RWPE1 (cell line): ENCODE results near the gene ACTR2.

Experiments used
- CTCF ChIA-PET: fragments of 350-600 bp; sonication (Branson Sonifier 250); formaldehyde crosslinking; extraction: SDS; loops from one replicate; lab custom pipeline; 2021; lab: Yijun Ruan, JAX
- POLR2A ChIA-PET: fragments of 400-600 bp; formaldehyde crosslinking; extraction: SDS; loops from one replicate; lab custom pipeline; 2020; ENCODE audit warnings: antibody characterized with exemption; ENCODE audit not compliant: low non-redundant PET; lab: Yijun Ruan, JAX
- DNase-seq: peaks from one replicate; pipeline ENCODE4 v3.0.0; 2012; ENCODE audit warnings: low spot score
- H3K27ac ChIP-seq: fragments of 450-650 bp; 2 replicates; pipeline ENCODE4 v1.5.1; 2017
- CTCF ChIP-seq: fragments of 450-650 bp; conservative IDR thresholded peaks from 2 replicates; pipeline ENCODE4 v1.5.1; 2017; ENCODE audit warnings: low read depth, mild to moderate bottlenecking

ACTR2 gene

GRCh38 chr2:65282477-65283053 lies 54.9 kb downstream of the ACTR2 start:
- H3K27ac ChIP-seq, result no peak overlapping the region
- no peak for DNase-seq
- POLR2A ChIA-PET, result no interaction called here
- no peak for TF ChIP-seq CTCF
- CTCF ChIA-PET, result interaction anchor here (0.6 kb wide), 1 partner anchor 104 kb away, joined by 3 read pairs; no protein-coding TSS in a partner anchor

- no peak overlapping the region for H3K27ac ChIP-seq
- DNase-seq, result no peak
- no peak for TF ChIP-seq CTCF
- ChIA-PET POLR2A (no interaction called here), CTCF (no interaction called here)
Observed at GRCh38 chr2:65287364-65287763, 59.7 kb downstream of the ACTR2 start.

GRCh38 chr2:65291216-65292105 lies 63.8 kb downstream of the ACTR2 start:
- H3K27ac ChIP-seq, result peak overlapping the region; percentile 76
- TF ChIP-seq CTCF, result no peak
- ChIA-PET CTCF (no interaction called here), POLR2A (no interaction called here)
- DNase-seq, result no peak

- CTCF ChIA-PET, result no interaction called here
- TF ChIP-seq CTCF, result no peak
- POLR2A ChIA-PET, result no interaction called here
Observed at GRCh38 chr2:65292106-65292400, 64.4 kb downstream of the ACTR2 start.

GRCh38 chr2:65292461-65293011 lies 64.9 kb downstream of the ACTR2 start:
- CTCF ChIA-PET, result no interaction called here
- H3K27ac ChIP-seq, result peak overlapping the region; percentile 76
- no peak for TF ChIP-seq CTCF
- POLR2A ChIA-PET, result no interaction called here
- DNase-seq, result no peak

More at GRCh38 chr2:65292106-65292400, 64.4 kb downstream of the ACTR2 start:
- no peak for DNase-seq
- H3K27ac ChIP-seq, result peak overlapping the region; percentile 76

- CTCF ChIA-PET, result no interaction called here
- TF ChIP-seq CTCF, result no peak
- POLR2A ChIA-PET, result no interaction called here
- no peak overlapping the region for H3K27ac ChIP-seq
- DNase-seq, result no peak
Observed at GRCh38 chr2:65293376-65293775, 65.7 kb downstream of the ACTR2 start.
